Central memory CD4-positive, alpha-beta T cell (primary cell): Measurements from ENCODE around the gene ALDH2.
"Not testable (repeated sequence)": the region's sequence is repeated elsewhere in the genome, so short reads cannot be mapped to it uniquely, and the experiment has no call there.

ENCODE experiments used
- DNase-seq: peaks from one replicate; pipeline ENCODE4 v3.0.0; 2022

The ALDH2 gene

DNA sequence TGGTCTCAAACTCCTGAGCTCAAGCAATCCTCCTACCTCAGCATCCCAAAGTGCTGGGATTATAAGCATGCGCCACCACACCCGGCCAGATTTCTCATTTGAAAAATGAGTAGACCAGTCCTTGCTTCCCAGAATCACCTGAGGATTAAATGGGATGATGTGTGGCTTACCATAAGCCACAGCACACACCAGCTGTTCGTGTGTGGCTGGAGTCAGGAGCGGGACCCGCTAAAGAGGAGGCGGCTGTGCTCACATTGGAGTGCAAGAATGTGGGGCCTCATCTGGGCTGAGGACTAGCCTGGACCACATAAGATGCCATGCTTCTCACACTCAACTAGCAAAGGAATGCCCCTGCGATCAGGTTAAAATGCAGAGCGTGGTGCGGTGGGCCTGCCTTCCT lies 6.7 kb upstream of the ALDH2 start:
- DNase-seq: no peak

DNA sequence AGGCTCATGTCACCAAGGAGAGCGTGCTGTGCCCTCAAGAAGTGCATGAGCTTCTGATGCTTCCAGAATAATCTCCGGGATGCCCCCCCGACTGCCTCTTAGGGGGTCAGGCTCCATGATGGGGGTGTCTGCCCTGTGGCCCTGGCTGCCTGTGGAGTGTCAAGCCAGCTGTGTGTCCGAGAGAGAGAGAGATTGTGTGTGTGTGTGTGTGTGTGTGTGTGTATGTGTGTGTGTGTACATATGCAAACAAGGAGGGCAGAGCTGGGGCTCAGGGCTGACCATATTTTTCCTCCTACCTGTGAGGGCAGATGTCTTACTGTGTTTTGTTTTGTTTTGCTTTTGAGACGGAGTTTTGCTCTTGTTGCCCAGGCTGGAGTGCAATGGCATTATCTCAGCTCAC lies 5.6 kb upstream of the ALDH2 start:
- no peak for DNase-seq

DNA sequence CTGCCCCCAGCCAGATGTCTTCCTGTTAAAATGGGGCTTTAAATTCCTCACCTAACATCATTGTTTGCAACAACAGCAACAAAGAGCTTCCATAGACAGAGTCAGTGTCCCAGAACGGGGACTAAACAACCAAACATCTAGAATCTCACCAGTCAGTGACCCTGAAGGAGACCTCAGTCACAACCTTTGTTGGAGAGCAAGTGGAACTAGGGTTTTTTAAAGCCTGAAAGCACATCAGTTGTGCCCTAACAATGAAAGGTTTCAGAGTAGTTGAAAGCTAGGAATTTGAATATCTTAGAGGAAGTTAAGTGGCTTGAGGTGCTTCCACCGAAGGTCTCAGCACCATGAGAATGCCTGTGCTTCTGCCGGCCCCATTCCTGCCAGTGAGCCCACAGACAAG lies 5.0 kb upstream of the ALDH2 start:
- no peak for DNase-seq

DNA sequence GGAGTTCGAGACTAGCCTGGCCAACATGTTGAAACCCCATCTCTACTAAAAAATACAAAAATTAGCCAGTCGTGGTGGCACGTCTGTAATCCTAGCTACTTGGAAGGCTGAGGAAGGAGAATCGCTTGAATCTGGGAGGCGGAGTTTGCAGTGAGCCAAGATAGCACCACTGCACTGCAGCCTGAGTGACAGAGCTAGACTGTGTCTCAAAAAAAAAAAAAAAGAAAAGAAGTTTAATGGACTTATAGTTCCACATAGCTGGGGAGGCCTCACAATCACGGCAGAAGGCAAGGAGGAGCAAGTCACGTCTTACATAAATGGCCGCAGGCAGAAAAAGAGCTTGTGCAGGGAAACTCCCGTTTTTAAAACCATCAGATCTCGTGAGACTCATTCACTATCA lies 3.2 kb upstream of the ALDH2 start:
- not testable (repeated sequence) for DNase-seq

DNA sequence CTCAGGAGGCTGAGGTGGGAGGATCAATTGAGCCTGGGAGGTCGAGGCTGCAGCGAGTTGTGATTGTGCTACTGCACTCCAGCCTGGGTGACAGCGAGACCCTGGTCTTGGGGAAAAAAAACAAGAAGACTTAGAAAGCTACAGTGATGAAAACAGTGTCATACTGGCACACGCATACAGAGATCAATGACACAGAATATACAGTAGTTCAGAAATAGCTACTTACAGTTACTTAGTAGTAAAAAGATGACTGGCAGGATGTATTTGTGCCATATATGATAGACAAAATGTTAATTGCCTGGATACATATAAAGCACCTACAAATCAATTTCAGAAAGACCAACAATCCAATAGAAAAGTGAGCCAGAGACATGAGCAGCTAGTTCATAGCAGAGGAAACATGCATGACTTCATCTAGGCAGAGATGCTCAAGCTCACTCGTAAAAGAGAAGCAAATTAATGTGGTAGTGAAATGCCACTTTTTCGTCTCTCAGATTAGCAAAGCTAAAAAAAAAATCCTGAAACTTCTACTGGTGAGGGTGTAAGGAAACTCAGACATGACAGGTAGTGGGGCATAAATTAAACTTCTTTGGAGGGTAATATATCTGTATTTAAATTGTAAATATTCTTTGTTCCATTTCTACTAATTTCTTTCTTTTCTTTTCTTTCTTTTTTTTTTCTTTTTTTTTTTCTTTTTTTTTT lies 2.5 kb upstream of the ALDH2 start:
- DNase-seq: no peak

DNA sequence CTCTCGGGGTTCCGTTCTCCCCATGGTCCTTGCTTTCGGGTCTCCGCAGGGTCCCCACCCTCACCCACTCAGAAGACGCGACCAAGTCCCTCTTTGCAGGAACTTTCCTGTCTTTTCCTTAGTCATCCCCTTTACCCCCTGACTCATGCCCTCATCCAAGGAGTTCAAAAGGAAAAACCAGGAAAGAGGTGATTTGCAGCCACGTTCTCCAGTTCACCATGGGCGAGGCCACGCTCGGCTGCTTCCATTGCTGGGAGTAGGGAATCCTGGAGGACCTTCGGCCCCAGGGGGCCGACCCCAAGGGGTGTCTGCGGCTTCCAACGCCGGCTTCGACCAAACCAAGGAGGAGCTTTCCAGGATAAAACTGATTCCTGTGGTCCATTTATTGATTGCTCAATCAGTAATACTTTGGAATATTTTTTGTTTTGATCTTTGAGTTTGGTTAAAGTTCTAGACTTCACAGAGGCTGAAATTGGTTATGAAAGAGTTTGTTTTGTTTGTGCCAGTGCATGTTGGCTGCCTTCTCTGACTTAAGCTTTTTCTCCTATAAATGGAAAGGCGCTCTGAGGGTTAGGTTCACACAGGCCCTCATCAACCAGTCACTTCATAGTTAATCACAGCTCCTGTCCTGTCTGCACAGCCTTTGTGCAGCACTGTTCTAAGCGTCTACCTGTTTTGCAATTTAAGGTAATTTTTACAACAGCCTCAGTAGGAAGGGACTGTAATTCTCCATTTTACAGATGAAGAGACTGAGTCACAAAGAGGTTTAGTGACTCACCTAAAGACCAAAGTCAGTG lies 827 bp downstream of the ALDH2 start:
- no peak for DNase-seq

DNA sequence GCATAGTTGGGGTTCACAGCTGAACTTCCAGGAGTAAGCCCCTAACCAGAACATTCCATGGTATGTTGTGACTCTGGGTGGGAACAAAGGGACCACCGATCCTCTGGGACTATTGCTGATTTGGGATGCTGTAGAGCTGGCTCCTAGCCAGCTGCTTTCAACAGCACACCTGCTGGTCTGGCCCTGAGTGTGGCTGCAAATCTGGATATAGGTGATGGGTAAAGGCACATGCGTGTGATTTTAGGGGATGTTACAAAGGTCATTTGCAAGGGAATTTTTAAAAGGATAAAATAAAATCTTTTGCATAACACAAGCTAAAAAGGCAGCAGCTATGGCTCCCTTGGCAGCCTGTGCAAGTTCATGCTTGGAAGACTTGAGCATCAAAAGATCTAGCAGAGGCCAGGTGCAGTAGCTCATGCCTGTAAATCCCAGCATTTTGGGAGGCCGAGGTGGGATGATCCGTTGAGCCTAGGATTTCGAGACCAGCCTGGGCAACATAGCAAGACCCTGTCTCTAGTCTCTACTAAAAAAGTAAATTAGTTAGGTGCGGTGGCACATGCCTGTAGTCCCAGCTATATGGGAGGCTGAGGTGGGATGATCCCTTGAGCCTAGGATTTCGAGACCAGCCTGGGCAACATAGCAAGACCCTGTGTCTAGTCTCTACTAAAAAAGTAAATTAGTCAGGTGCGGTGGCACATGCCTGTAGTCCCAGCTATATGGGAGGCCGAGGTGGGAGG lies 1.6 kb downstream of the ALDH2 start:
- no peak for DNase-seq

DNA sequence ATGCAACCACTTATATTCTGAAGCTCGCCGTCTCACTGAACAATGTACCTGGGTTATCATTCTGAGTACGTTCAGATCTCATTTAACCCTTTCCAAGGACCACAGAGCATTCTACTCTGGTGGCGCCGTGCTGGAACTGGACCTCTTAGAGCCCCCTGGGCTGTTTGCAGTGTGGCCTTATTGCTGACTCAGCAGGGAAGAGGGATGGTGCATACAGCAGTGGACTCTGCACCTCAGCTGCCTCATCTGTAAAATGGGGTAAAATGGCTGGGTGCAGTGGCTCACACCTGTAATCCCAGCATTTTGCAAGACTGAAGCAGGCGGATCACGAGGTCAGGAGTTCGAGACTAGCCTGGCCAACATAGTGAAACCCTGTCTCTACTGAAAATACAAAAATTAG lies 2.9 kb downstream of the ALDH2 start:
- DNase-seq: no peak

DNA sequence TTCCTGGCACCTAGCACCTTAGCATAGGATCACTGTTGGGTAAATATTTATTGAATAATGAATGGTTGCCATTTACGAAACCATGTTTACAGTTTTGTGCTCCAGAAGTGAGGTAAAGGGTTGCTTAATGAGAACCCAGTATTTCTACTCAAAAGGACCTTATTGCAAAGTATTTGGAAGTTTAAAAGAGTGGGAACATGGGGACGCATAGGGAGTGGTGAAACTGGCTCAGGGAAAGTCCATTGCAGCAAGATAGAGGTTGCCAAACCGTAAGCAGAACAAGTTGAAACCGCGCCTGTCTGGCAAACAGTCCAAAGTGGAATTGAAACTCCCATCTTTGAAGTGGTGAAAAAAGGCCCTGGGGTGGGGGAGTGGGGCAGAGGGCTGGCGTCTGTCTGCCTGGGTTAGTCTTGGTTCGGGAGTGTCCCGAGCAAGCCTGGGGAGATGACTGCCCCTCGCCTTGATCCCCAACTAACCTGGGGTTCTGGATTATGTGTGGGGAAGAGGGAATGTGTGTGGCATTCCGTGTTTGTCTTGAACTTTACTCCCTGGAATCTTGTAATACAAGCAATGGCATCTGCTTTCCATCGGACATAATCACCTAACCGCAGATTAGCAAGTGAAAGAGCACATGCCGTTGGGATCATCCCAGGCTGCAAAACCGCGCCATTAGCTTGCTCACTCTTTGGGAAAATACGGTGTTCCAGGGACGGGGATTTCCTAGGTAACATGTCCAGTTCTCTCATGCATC lies 7.2 kb downstream of the ALDH2 start:
- no peak for DNase-seq

DNA sequence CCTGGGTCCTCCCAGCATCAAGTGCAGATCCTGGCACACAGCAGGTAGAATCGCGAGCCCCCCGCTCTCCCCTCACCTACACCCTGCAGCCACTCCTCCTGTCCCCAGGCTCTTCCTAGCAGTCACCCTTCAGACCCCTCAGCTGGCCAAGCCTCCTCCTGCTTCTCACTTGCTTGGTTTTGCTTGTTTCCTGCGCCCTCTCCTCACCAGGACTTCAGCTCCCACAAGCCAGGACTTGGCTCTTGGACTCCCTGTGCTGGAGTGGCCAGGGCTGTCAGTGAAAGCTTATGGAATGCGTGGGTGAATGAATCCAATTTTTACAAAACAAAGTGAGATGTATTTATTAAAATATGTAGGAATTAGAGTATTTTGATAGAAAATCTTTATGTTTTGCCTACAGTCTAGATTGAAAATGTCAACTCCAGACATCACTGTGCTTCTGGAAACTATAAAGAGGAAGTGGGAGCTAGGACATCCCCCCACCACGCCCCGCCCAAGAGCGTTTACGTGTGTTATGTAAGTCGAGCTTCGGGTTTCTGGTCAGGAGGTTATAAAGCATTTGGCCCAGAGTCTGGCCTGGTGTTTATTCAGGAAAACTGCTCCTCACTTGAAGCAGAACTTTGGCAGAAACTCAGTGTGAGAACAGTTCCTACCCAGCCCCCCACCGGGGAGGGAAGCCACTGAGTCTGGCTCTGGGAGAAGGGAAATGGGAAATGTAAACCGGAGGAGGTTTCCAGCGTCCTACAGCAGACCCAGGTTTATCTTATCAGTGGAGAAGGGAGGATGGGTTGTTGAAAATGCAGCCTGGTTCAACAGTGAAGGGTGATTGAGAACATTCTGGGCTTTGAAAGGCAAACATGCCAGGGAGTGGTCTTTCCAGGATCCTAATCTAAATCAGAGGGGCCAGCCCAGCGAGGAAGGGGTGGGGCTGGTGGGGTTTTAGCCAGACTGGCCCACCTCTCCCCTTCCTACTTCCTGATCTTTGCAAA lies 8.8 kb downstream of the ALDH2 start:
- no peak for DNase-seq

DNA sequence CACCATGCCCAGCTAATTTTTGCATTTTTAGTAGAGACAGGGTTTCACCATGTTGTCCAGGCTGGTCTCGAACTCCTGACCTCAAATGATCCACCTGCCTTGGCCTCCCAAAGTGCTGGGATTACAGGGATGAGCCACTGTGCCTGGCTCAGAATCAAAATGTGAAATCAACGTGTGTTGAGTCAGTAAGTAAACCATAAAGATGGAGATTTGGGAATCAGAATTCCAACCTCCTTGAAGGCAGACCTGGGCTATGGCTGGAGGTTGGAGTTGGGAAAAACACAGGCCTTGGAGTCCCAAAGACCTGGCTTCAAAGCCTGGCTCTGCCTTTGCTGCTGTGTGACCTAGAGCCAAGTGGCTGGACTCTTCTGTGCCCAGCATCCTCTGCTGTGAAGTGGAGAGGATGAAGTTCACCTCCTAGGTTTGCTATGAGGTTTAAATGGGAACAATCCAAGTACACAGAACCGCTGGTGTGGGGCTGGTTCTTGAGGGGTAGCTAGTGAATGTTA lies 10.2 kb downstream of the ALDH2 start:
- DNase-seq: no peak

DNA sequence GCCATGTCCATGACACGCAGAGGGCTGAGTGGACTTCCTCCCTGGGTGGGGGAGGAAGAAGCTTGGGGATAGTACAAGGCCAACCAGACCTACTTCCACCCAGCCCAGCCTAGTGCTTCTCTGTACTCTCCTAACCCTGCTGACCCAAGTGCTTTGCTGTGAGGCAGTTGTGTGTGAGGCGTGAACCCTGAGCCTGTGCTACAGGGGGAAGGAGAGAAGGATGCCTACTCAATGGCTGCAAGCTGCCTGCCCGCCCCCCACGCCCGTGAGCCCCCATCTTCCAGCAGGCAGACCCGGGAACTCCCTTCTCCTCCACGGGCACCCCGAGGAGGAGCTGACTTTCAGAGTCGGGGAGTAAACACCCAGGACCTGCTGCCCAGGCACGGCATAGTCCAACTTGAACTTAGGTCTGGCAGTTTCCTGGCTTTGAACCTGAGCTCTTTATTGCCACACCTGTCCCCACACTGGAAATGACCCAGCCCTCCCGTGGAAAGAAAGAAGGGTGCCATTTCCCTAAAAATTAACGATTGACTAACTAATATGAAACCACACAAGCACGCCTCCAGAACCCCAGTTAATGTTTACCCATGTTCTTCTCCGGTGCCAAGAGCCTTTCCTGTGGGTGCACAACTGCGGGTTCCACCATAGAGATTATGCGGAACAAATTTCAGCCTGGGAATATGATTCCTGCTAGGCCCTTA lies 10.8 kb downstream of the ALDH2 start:
- no peak for DNase-seq

DNA sequence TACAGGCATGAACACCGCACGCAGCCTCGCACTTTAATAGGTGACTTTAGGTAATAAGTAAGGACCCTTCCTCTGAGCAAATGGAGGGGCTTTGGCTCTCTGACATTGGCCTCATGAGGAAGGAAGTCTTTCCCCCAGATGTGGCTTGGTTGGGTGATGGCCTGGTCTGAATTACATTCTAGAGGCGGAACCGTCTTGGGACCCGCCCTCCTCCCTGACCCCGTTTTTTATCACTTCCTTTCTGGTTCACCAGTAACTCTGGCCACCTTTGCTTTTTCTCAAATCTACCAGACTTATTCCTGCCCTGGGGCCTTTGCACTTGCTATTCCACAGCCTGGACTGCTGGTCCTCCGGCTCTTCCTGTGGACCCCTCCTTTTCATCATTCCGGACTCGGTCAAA lies 13.4 kb downstream of the ALDH2 start:
- DNase-seq: no peak

DNA sequence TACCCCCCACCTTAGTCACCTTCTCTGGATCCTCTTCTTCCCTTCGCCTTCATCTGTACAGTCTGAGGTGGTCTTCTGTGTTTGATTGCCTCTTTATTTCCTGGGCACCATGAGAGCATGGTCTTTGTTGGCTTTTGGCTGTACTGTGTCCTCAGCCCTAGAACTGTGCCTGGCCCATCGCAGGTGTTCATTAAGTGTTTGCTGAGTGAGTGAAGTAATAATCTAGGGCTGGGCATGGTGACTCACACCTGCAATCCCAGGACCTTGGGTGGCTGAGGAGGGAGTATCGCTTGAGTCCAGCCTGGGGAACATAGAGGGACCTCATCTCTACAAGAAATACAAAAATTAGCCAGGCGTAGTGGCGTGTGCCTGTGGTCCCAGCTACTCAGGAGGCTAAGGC lies 13.9 kb downstream of the ALDH2 start:
- DNase-seq: no peak

DNA sequence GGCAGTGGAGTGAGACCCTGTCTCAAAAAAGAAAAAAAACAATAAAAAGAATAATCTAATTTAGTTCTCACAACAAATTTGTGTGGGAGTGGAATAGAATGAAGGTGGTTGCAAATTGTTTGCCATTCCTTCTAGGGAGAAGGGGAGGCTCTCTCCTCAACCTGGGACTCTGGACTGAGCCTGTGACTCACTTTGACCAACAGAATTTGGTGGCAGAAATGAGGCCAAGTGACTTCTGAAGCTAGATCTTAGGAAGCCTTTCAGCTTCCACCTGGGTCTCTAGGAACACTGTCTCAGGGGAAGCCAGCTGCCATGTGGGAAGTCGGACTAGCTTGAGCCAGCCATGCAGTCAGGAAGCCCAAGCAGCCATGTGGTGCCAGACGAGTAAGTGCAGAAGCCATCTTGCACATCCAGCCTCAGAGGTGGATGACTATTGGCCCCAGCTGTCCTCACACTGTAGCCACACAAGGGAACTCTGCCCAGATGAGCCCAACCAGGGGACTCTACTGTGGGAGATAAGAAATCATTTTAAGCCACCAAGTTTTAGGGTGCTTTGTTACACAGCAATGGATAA lies 14.4 kb downstream of the ALDH2 start:
- DNase-seq: no peak

DNA sequence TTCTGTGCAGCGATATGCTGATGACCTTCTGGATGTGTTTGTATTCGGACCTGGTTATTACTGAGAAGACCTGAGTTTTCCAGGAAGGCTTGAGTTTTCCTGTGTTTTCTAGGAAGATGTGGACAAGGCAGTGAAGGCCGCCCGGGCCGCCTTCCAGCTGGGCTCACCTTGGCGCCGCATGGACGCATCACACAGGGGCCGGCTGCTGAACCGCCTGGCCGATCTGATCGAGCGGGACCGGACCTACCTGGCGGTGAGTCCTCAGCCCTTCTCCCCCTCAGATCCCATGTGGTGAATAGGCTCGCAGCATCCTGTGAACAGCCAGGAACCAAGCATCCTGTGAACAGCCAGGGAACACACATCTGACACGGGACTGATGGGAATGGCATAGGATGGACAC lies 16.3 kb downstream of the ALDH2 start:
- no peak for DNase-seq

DNA sequence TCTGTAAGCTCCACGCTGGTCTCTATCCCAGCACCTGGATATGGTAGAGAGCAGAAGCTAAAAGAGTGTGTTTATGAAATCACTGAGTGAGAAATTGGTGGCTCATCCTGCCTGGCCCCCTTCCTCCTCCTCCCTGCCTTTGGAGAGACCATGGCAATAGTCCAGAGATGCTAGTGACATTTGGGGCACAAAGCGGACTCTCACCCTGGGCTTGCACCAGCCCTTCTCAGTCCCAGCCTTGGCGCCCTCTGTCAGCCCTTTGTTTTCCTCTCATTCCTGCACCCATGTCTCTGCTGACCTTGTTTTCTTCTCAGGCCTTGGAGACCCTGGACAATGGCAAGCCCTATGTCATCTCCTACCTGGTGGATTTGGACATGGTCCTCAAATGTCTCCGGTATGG lies 18.2 kb downstream of the ALDH2 start:
- DNase-seq: no peak

DNA sequence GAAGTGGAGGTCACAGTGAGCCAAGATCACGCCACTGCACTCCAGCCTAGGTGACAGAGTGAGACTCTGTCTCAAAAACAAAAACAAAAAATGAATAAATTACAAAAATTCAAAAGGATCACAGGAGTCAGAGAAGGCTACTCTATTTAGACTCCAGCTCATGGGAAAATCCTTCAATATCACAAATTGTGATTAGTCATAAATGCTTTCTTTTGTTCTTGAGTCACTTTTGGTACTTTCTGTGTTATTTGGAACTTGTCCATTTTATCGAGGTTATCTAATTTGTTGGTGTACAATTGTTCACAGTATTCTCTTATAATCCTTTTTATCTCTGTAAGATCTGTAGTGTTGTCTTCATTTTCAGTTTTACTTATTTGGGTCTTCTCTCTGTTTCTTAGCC lies 18.9 kb downstream of the ALDH2 start:
- no peak for DNase-seq

DNA sequence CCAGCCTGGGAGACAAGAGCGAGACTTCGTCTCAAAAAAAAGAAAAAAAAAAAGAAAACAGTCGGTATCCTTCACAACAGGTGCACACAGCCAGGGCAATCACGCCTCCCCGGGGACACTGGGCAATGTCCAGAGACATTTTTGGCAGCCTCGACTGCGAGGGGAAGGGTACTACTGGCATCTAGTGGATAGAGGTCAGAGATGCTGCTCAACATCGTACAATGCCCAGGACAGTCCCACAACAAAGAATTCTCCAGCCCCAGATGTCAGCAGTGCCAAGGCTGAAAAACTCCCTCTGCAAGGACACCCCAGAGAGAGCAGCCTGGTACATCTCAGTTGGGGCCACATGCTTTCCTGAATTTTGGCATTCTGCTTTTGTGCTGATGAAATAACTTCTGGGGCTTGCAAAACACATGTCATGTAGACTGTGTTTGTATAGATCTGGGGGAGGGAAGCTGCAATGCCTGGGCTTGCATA lies 21.5 kb downstream of the ALDH2 start:
- no peak for DNase-seq

DNA sequence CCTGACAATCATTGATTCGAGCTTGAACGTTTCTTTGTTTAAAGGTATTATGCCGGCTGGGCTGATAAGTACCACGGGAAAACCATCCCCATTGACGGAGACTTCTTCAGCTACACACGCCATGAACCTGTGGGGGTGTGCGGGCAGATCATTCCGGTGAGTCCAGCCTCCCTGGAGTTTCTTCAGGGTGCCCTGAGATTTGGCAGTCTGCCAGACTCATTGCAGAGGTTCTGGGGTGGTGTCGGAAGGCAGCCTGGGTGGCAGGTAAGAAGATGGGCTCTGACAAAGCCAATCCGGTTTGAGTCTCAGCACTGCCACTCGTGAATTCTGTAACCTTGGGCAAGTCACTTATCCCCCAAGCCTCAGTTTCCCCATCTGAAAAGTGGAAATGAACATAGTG lies 23.0 kb downstream of the ALDH2 start:
- no peak for DNase-seq

DNA sequence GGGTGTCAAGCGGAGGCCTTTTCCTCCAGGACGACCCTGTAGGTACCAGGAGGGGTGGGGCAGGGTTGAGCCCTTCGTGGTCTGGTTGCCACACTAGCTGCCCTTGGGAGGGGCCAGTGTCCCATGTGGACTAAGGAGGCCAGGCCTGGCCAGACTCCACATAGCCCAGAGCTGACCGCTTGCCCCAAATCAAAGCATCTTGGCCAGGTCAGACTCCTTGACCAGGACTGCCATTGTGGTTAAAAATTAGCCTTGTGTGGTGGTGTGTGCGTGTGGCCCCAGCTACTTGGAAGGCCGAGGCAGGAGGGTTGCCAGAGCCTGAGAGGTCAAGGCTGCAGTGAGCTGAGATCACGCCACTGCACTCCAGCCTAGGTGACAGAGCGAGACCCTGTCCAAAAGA lies 24.8 kb downstream of the ALDH2 start:
- DNase-seq: no peak
